K562 (cell line): ENCODE measurements around the gene CCL24. TPM values are rescaled to one million over a fixed set of nuclear protein-coding genes. Genes with fewer than 3 reads are reported as not detected.

Experiments
- BRD9 ChIP-seq: fragments of 450-650 bp; IDR thresholded peaks from 2 replicates; pipeline ENCODE4 v1.6.1; 2018; ENCODE audit warnings: low read depth; ENCODE audit not compliant: partially characterized antibody
- CBX3 ChIP-seq, 2 experiments: IDR thresholded peaks; 1 replicate in 1 of 2; 2 replicates in 1 of 2; pipeline ENCODE4 v1.6.1; 2012; ENCODE audit warnings: inconsistent platforms in 2 of 2, low read length in 2 of 2, borderline replicate concordance in 1 of 2, control low read depth in 1 of 2
- CBX8 ChIP-seq: fragments of 200-600 bp; sonication (generic); IDR thresholded peaks from 2 replicates; pipeline ENCODE4 v1.6.1; 2012; ENCODE audit warnings: borderline replicate concordance, mixed run types, low read depth, mild to moderate bottlenecking, moderate library complexity, mixed read lengths, low read length, control low read depth, inconsistent platforms; ENCODE audit not compliant: poor library complexity, severe bottlenecking; ENCODE audit errors: extremely low read depth
- CREM ChIP-seq: IDR thresholded peaks from 2 replicates; pipeline ENCODE4 v1.6.1; 2014; ENCODE audit warnings: antibody characterized with exemption, low read depth
- ETS1 ChIP-seq: conservative IDR thresholded peaks from 2 replicates; pipeline ENCODE4 v1.6.1; 2011; ENCODE audit warnings: low read depth, mild to moderate bottlenecking, low read length; ENCODE audit not compliant: control insufficient read depth
- GABPB2 ChIP-seq: fragments of 250-450 bp; sonication (Bioruptor Pico); conservative IDR thresholded peaks from 2 replicates; pipeline ENCODE4 v1.5.1; 2021; ENCODE audit warnings: mild to moderate bottlenecking
- HMG20A ChIP-seq: fragments of 450-650 bp; formaldehyde crosslinking; conservative IDR thresholded peaks from 2 replicates; pipeline ENCODE4 v1.4.0; 2020; ENCODE audit warnings: mild to moderate bottlenecking, mixed read lengths
- HNRNPL ChIP-seq: fragments of 200-400 bp; formaldehyde crosslinking; IDR thresholded peaks from 2 replicates; pipeline ENCODE4 v1.6.1; 2017; ENCODE audit warnings: low read depth, mild to moderate bottlenecking, low read length
- KDM5B ChIP-seq: fragments of 200-600 bp; sonication (generic); IDR thresholded peaks from 2 replicates; pipeline ENCODE4 v1.6.1; 2012; ENCODE audit warnings: low read depth, mild to moderate bottlenecking, moderate library complexity, low read length, control low read depth, inconsistent platforms; ENCODE audit not compliant: insufficient replicate concordance
- KLF16 ChIP-seq: IDR thresholded peaks from 2 replicates; pipeline ENCODE4 v1.6.1; 2016; ENCODE audit warnings: antibody characterized with exemption
- NONO ChIP-seq, 2 experiments: fragments of 200-400 bp in 1 of 2; fragments of 450-650 bp in 1 of 2; formaldehyde crosslinking in 1 of 2; IDR thresholded peaks; 2 replicates each; pipeline ENCODE4 v1.6.1; 2017; ENCODE audit warnings: low read depth in 2 of 2, mild to moderate bottlenecking in 2 of 2, moderate library complexity in 2 of 2, low read length in 1 of 2
- SIN3A ChIP-seq, 2 experiments: fragments of 150-350 bp in 1 of 2; IDR thresholded peaks; 2 replicates each; pipeline ENCODE4 v1.6.1; 2011 to 2016; ENCODE audit warnings: borderline replicate concordance in 2 of 2, low read depth in 2 of 2, low read length in 2 of 2, mild to moderate bottlenecking in 2 of 2, moderate library complexity in 2 of 2; ENCODE audit not compliant: control insufficient read depth in 1 of 2
- STAT5A ChIP-seq: IDR thresholded peaks from 2 replicates; pipeline ENCODE4 v1.6.1; 2012; ENCODE audit warnings: low read length, inconsistent platforms, borderline replicate concordance
- TEAD1 ChIP-seq, 2 experiments: fragments of 450-650 bp in 1 of 2; sonication (generic) in 1 of 2; formaldehyde crosslinking; IDR thresholded peaks; 2 replicates each; pipeline versions ENCODE4 v1.4.0 to v1.8.0; 2020 to 2022; ENCODE audit warnings: mild to moderate bottlenecking in 2 of 2, missing genetic modification reagents in 1 of 2
- TRIM24 ChIP-seq, 2 experiments: fragments of 450-650 bp; IDR thresholded peaks; 2 replicates each; pipeline ENCODE4 v1.6.1; 2016
- ZNF143 ChIP-seq: sonication (generic); formaldehyde crosslinking; IDR thresholded peaks from 2 replicates; pipeline ENCODE4 v1.9.0; 2022; ENCODE audit warnings: mild to moderate bottlenecking, missing genetic modification reagents
- ZNF395 ChIP-seq: fragments of 200-800 bp; sonication (Bioruptor generic); IDR thresholded peaks from 2 replicates; pipeline ENCODE4 v1.6.1; 2017; ENCODE audit warnings: missing genetic modification characterization, missing compliant biosample characterization
- polyA plus RNA-seq, 8 experiments: library from polyadenylated mRNA; depleted of rRNA in 4 of 8; stranded (reverse) in 5 of 8; unstranded in 3 of 8; fragments of >200 nt; fragmentation: Nextera tagmentation in 2 of 8; fragmentation: Illumina TruSeq in 1 of 8; extraction: Ambion mirVana in 2 of 8; extraction: Trizol in 1 of 8; gene quantifications; 2 replicates each; pipeline versions ENCODE4 v1.2.1 to v1.2.3, GENCODE V29; 2011 to 2014; ENCODE audit warnings: inconsistent platforms in 1 of 8, missing spikeins in 1 of 8
- total RNA-seq, 7 experiments: library from RNA; depleted of rRNA in 6 of 7; stranded (reverse); fragments of >200 nt in 6 of 7; fragmentation: Illumina TruSeq in 2 of 7; extraction: Trizol in 2 of 7; gene quantifications; 2 replicates each; pipeline versions ENCODE4 v1.2.1 to v1.2.3, GENCODE V29; 2011 to 2021; ENCODE audit warnings: low replicate concordance in 1 of 7

CCL24 gene
- total and polyA plus RNA-seq, 9 of the 15 experiments (the other 6 are each of a cell fraction or from before 2014, with no cell fraction given), result 0.45 to 3.6 (median 0.95) TPM; not detected in 1

GRCh38 chr7:75806560-75807307 lies 6.9 kb downstream of the CCL24 start (continued):
- TF ChIP-seq SIN3A (IDR thresholded peaks at IDR 0.05; ENCODE audit: borderline replicate concordance in 2 of 2, control insufficient read depth in 1 of 2, low read depth in 2 of 2, low read length in 2 of 2) (no peak), KDM5B (no peak), CBX8 (no peak), CREM (no peak), STAT5A (no peak), ZNF143 (CRISPR knock-in tag) (no peak), HMG20A (CRISPR knock-in tag) (no peak), HNRNPL (no peak), TEAD1 (CRISPR knock-in tag; IDR thresholded peaks at IDR 0.05) (0 out of 4 replicates have a peak, but pooled peaks of 1 of the 2 experiments have one; percentile 19), TRIM24 (IDR thresholded peaks at IDR 0.05) (peak; percentile 30 to 75; a peak in 3 of 4 replicates), ZNF395 (no peak), GABPB2 (CRISPR knock-in tag) (no peak), NONO (IDR thresholded peaks at IDR 0.05; ENCODE audit: low read depth in 2 of 2, low read length in 1 of 2) (no peak), CBX3 (IDR thresholded peaks at IDR 0.05; ENCODE audit: borderline replicate concordance in 1 of 2, low read length in 2 of 2) (peak in 1 of 2 experiments; percentile 99; a peak in 2 of 3 replicates), BRD9 (no peak), ETS1 (no peak), KLF16 (no peak)
